ENCODE data around the gene GPR18. TPM values are rescaled to one million over a fixed set of nuclear protein-coding genes. Genes with fewer than 3 reads are reported as not detected.

Gene GPR18
- total RNA-seq, 3 donors from 2014 or later = 3.3 to 4.0 (median 3.9) TPM

- Mint-ChIP-seq H3K4me1 (ENCODE audit: low read depth) (peaks cover 63% of the 10 kb centered on the region), H3K36me3 (ENCODE audit: insufficient read depth) (peaks cover 12% of the 10 kb centered on the region), H3K9me3 (no peaks in the 10 kb centered on the region), H3K4me3 (no peak overlapping the region), H3K27me3 (ENCODE audit: low read depth) (no peaks in the 10 kb centered on the region)
- ATAC-seq = no peak
- no peak for DNase-seq
Observed at GRCh38 chr13:99267927-99268326, 9.7 kb upstream of the GPR18 start.

- Mint-ChIP-seq H3K4me3 (no peak overlapping the region), H3K27me3 (ENCODE audit: low read depth) (no peaks in the 10 kb centered on the region), H3K36me3 (ENCODE audit: insufficient read depth) (peaks cover 8% of the 10 kb centered on the region), H3K4me1 (ENCODE audit: low read depth) (peaks cover 62% of the 10 kb centered on the region), H3K9me3 (no peaks in the 10 kb centered on the region)
- no peak for ATAC-seq
- DNase-seq = no peak
Observed at GRCh38 chr13:99266827-99267226, 8.6 kb upstream of the GPR18 start.

- Mint-ChIP-seq H3K4me1 (ENCODE audit: low read depth) (peaks cover 60% of the 10 kb centered on the region), H3K4me3 (no peak overlapping the region), H3K9me3 (no peaks in the 10 kb centered on the region), H3K36me3 (ENCODE audit: insufficient read depth) (peaks cover 8% of the 10 kb centered on the region), H3K27me3 (ENCODE audit: low read depth) (no peaks in the 10 kb centered on the region)
- DNase-seq (no peak), ATAC-seq (peak; percentile 47 to 50)
Observed at GRCh38 chr13:99265821-99266426, 7.7 kb upstream of the GPR18 start.

GRCh38 chr13:99265162-99265800, 7.1 kb upstream of the GPR18 start:
- Mint-ChIP-seq H3K9me3 (no peaks in the 10 kb centered on the region), H3K4me1 (ENCODE audit: low read depth) (peaks cover 59% of the 10 kb centered on the region), H3K27me3 (ENCODE audit: low read depth) (no peaks in the 10 kb centered on the region), H3K4me3 (no peak overlapping the region), H3K36me3 (ENCODE audit: insufficient read depth) (peaks cover 8% of the 10 kb centered on the region)
- peak; percentile 83 to 90 for ATAC-seq
- DNase-seq = no peak

- DNase-seq (no peak), ATAC-seq (no peak)
- peaks cover 12% of the 10 kb centered on the region for H3K36me3 Mint-ChIP-seq (ENCODE audit: insufficient read depth)
- H3K27me3 Mint-ChIP-seq (ENCODE audit: low read depth) = no peaks in the 10 kb centered on the region
- H3K4me1 Mint-ChIP-seq (ENCODE audit: low read depth) = peaks cover 66% of the 10 kb centered on the region
- no peak overlapping the region for H3K4me3 Mint-ChIP-seq
- no peaks in the 10 kb centered on the region for H3K9me3 Mint-ChIP-seq
Observed at GRCh38 chr13:99264051-99264450, 5.9 kb upstream of the GPR18 start.

- Mint-ChIP-seq H3K36me3 (ENCODE audit: insufficient read depth) (peaks cover 8% of the 10 kb centered on the region), H3K9me3 (no peaks in the 10 kb centered on the region), H3K4me3 (no peak overlapping the region), H3K4me1 (ENCODE audit: low read depth) (peaks cover 69% of the 10 kb centered on the region), H3K27me3 (ENCODE audit: low read depth) (no peaks in the 10 kb centered on the region)
- DNase-seq = no peak
- no peak for ATAC-seq
Observed at GRCh38 chr13:99263126-99263785, 5.1 kb upstream of the GPR18 start.

GRCh38 chr13:99261059-99261458, 2.9 kb upstream of the GPR18 start:
- Mint-ChIP-seq H3K27me3 (ENCODE audit: low read depth) (no peaks in the 10 kb centered on the region), H3K4me3 (no peak overlapping the region), H3K36me3 (ENCODE audit: insufficient read depth) (peaks cover 9% of the 10 kb centered on the region), H3K9me3 (no peaks in the 10 kb centered on the region), H3K4me1 (ENCODE audit: low read depth) (peaks cover 82% of the 10 kb centered on the region)
- DNase-seq (no peak), ATAC-seq (no peak)

GRCh38 chr13:99260216-99260615, 2.0 kb upstream of the GPR18 start:
- DNase-seq (no peak), ATAC-seq (no peak)
- peak overlapping the region; percentile 17 for H3K4me3 Mint-ChIP-seq
- peaks cover 83% of the 10 kb centered on the region for H3K4me1 Mint-ChIP-seq (ENCODE audit: low read depth)
- H3K27me3 Mint-ChIP-seq (ENCODE audit: low read depth) = no peaks in the 10 kb centered on the region
- H3K36me3 Mint-ChIP-seq (ENCODE audit: insufficient read depth) = peaks cover 14% of the 10 kb centered on the region
- peaks cover 1% of the 10 kb centered on the region for H3K9me3 Mint-ChIP-seq

GRCh38 chr13:99258946-99259345, 767 bp upstream of the GPR18 start:
- ATAC-seq (peak in 1 of 2 donors; percentile 39), DNase-seq (no peak)
- Mint-ChIP-seq H3K36me3 (ENCODE audit: insufficient read depth) (peaks cover 22% of the 10 kb centered on the region), H3K27me3 (ENCODE audit: low read depth) (no peaks in the 10 kb centered on the region), H3K4me1 (ENCODE audit: low read depth) (peaks cover 80% of the 10 kb centered on the region), H3K4me3 (peak overlapping the region; percentile 82), H3K9me3 (peaks cover 7% of the 10 kb centered on the region)

- DNase-seq = no peak
- Mint-ChIP-seq H3K4me3 (peak overlapping the region; percentile 76), H3K4me1 (ENCODE audit: low read depth) (peaks cover 74% of the 10 kb centered on the region), H3K9me3 (peaks cover 7% of the 10 kb centered on the region), H3K27me3 (ENCODE audit: low read depth) (no peaks in the 10 kb centered on the region), H3K36me3 (ENCODE audit: insufficient read depth) (peaks cover 19% of the 10 kb centered on the region)
- no peak for ATAC-seq
Observed at GRCh38 chr13:99257291-99257690, 888 bp downstream of the GPR18 start.

GRCh38 chr13:99256709-99257108, 1.5 kb downstream of the GPR18 start:
- no peaks in the 10 kb centered on the region for H3K27me3 Mint-ChIP-seq (ENCODE audit: low read depth)
- DNase-seq = no peak
- H3K36me3 Mint-ChIP-seq (ENCODE audit: insufficient read depth) = peaks cover 19% of the 10 kb centered on the region
- H3K4me1 Mint-ChIP-seq (ENCODE audit: low read depth) = peaks cover 75% of the 10 kb centered on the region
- no peak for ATAC-seq
- peak overlapping the region; percentile 77 for H3K4me3 Mint-ChIP-seq
- peaks cover 7% of the 10 kb centered on the region for H3K9me3 Mint-ChIP-seq

- no peak for DNase-seq
- Mint-ChIP-seq H3K4me1 (ENCODE audit: low read depth) (peaks cover 77% of the 10 kb centered on the region), H3K9me3 (peaks cover 7% of the 10 kb centered on the region), H3K27me3 (ENCODE audit: low read depth) (no peaks in the 10 kb centered on the region), H3K36me3 (ENCODE audit: insufficient read depth) (peaks cover 21% of the 10 kb centered on the region), H3K4me3 (peak overlapping the region; percentile 77)
- ATAC-seq = no peak
Observed at GRCh38 chr13:99256283-99256682, 1.9 kb downstream of the GPR18 start.

- peaks cover 7% of the 10 kb centered on the region for H3K9me3 Mint-ChIP-seq
- H3K4me3 Mint-ChIP-seq = peak overlapping the region; percentile 60
- ATAC-seq (no peak), DNase-seq (no peak)
- H3K4me1 Mint-ChIP-seq (ENCODE audit: low read depth) = peaks cover 77% of the 10 kb centered on the region
- peaks cover 25% of the 10 kb centered on the region for H3K36me3 Mint-ChIP-seq (ENCODE audit: insufficient read depth)
- H3K27me3 Mint-ChIP-seq (ENCODE audit: low read depth) = no peaks in the 10 kb centered on the region
Observed at GRCh38 chr13:99255271-99255670, 2.9 kb downstream of the GPR18 start.

- ATAC-seq = no peak
- H3K4me1 Mint-ChIP-seq (ENCODE audit: low read depth) = peaks cover 76% of the 10 kb centered on the region
- H3K27me3 Mint-ChIP-seq (ENCODE audit: low read depth) = no peaks in the 10 kb centered on the region
- DNase-seq = no peak
- H3K4me3 Mint-ChIP-seq = peak overlapping the region; percentile 60
- peaks cover 7% of the 10 kb centered on the region for H3K9me3 Mint-ChIP-seq
- peaks cover 21% of the 10 kb centered on the region for H3K36me3 Mint-ChIP-seq (ENCODE audit: insufficient read depth)
Observed at GRCh38 chr13:99254830-99255229, 3.3 kb downstream of the GPR18 start.

GRCh38 chr13:99251921-99252320, 6.3 kb downstream of the GPR18 start:
- H3K27me3 Mint-ChIP-seq (ENCODE audit: low read depth) = no peaks in the 10 kb centered on the region
- H3K4me3 Mint-ChIP-seq = no peak overlapping the region
- peaks cover 38% of the 10 kb centered on the region for H3K36me3 Mint-ChIP-seq (ENCODE audit: insufficient read depth)
- H3K9me3 Mint-ChIP-seq = peaks cover 7% of the 10 kb centered on the region
- peaks cover 57% of the 10 kb centered on the region for H3K4me1 Mint-ChIP-seq (ENCODE audit: low read depth)
- DNase-seq (no peak), ATAC-seq (no peak)

All from activated T-cell treated with anti-CD3 and anti-CD28 coated beads, Interleukin-2, amount 50 U/mL, for 4 hours (primary cell).